Hematopoietic multipotent progenitor cell treated with erythropoietin and hydrocortisone succinate and interleukin-3 and kit ligand, for 8 days (in vitro differentiated cells): Measurements from ENCODE around the gene THAP4.

Experiments
- DNase-seq: peaks from one replicate; pipeline ENCODE4 v3.0.0-alpha.2; 2015

Gene THAP4

DNA sequence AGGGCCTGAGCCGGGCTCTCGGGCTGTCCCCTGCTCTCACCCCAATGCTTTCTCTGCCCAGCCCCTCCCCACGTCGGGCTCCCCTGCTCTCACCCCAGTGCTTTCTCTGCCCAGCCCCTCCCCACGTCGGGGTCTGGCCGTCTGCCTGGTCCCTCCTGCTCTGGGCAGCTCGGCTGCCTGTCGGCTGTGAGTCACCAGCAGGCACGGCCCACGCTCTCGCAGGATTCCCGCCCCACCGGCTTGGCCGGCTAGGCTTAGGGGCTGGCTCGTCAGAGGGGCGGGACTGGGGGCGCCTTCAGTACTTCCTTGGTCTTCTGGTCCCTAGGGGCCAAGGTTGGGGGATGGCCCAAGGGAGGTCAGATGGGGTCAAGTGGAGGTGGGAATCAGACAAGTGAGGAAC is 75.1 kb downstream of the THAP4 start:
- DNase-seq, result no peak

DNA sequence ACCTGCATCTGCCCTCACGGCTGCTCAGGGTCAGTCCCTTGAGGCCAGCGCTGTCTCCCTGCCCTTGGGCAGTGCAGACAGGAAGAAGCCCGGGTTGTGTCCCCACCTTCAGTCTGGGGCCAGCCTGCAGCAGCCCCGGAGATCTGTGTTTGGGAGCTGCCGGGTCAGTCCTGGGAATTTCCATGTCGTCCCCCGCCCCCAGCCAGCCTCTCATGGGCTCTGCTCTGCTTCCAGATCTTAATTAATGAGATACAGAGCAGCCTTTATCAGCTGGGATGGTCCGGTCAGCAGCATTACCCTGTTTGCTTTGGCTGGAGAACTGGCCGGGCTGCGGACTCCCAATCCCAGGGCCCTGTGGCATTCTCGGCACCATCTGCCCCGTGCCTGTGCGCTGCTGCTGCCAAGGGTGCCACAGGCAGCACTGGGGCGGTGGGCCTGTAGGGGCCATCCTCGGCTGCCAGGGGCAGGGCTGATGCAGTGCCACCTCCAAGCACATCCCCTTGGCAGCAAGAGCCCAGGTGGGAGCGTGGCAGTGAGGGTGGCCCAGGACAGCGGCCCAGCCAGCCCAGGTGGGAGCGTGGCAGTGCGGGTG is 76.0 kb downstream of the THAP4 start:
- no peak for DNase-seq

GRCh38 chr2:241560162-241560882 is 76.6 kb downstream of the THAP4 start:
- no peak for DNase-seq

DNA sequence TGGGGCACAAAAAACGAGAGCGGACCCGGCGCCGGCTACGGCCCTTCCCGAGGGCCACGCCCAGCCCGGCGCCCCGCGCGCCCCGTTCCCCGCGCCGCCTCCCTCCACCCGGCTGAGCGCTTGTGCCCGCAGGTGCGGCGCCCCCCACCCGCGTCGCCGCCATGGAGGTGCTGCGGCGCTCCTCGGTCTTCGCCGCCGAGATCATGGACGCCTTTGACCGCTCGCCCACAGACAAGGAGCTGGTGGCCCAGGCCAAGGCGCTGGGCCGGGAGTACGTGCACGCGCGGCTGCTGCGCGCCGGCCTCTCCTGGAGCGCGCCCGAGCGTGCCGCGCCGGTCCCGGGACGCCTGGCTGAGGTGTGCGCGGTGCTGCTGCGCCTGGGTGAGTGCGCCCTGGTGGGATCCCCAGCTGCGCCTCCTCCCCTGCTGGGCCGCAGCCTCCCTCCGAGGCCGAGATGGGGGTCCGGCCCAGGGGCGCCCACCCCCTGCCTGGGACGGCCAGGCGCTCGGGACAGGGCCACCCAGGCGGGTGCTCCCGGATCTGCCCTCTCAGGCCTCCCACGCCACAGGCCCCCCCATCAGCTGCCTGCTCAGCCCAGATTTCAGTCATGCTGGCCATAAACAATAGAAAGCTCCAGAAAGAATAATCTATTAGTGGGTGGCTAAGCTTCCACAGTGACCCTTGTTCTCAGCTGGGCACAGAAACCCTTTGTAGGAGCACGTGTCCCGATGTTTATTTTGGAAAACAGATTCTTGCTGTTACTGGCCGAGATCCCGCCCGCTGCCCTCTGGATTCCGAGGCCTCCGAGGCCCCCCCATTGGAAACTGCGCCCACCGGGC is 77.4 kb downstream of the THAP4 start:
- DNase-seq, result no peak

DNA sequence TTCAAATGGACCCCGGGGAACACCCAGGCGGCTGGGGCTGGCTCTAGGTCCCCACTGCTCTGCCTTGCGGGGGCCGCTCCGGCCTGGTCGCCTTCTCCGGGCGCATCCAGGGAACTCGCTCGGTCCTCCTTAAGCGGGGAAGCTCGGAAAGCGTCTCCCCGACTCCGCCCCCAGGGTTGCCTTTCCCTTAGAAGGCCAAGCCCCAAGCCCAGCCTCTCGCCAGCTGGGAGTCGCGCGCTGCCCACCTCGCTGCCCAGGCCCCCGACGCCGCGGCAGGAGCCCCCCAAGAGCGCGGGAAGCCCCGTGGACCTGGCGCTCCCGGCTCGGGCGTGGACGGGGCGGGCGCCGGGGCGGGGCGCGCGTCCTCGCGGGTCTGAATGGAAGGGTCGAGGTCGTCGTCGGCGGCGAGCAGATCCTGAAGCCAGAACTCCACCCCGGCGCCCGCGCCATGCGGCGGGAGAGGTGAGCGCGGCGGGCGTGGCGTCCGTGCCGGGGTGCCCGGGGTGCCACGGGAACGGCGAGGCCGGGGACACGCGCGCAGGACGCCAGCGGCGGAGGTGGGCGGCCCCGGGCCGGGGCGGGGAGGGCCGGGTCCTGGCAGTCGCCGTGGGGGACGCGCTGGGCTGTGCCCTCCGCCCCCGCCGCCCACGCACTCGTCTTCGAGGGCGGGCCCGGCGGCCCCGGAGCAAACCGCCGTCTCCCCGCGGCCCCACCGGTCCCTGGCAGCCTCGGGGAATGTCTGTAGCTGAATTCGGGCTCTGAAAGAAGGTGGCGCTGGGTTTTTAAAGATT is 78.2 kb downstream of the THAP4 start, which contains the start of gene BOK:
Gene BOK, plus strand, starts transcription at position 214 of the 791 bp plus-strand sequence. CDS start 739 bp downstream, outside the sequence.
- DNase-seq, result no peak

GRCh38 chr2:241556746-241557145 is 80.2 kb downstream of the THAP4 start:
- DNase-seq, result no peak

DNA sequence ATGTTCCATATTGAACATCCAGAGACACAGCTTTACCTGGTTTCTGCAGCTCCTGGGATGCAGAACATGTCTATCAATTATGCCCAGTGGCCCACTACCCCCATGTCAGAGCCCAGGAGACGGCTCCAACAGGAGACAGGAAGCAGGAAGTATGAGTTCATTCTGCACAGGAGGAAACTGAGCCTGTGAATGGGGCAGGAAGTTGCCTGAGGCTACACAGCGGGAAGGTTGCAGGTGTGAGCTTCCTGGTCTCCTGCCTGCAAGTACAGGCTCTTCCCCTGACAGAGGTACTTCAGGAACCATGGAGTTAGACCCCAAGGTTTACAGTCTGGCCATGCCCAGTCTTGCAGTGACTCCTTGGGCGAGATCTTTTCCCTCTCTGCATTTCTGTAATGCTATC is 81.2 kb downstream of the THAP4 start:
- DNase-seq, result no peak

GRCh38 chr2:241554610-241555322 is 82.2 kb downstream of the THAP4 start:
- no peak for DNase-seq

- no peak for DNase-seq
These were observed 83.0 kb downstream of the THAP4 start for GRCh38 chr2:241553981-241554380.

- no peak for DNase-seq
These were observed 83.5 kb downstream of the THAP4 start for GRCh38 chr2:241553512-241553830.

DNA sequence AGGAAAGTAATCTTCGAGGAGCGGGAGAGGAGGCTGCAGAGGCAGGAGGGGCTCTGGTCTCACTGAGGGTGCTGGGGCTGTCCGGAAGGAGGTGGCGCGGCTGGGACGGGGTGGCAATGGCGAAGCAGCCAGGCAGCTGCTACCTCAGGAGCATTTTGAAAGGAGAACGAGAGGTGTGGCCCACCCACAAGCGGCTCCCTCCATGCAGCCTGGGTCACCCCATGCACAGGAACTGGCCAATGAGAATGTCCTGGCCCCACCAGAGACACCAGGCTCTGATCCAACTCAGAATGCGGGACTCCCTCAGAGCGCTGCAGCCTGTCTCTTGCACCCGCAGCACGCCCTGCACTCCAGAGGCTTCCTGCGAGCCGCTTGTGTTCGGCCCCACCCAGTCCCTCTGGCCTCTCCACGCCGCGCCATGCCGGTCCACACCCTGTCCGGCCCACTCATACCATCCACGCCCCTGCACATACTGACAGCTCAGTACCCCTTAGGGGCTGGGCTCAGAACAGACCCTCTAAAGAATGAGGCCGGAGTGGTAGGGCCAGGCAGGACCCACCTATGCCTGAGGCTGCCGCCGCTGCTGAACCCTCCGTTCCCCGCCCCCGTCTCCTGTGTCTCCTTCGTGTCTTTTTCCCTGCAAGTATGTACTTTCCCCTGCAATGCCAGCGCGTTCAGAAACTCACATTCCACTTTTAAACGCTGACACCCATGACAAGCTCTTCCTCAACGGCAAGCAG is 84.8 kb downstream of the THAP4 start:
- no peak for DNase-seq

DNA sequence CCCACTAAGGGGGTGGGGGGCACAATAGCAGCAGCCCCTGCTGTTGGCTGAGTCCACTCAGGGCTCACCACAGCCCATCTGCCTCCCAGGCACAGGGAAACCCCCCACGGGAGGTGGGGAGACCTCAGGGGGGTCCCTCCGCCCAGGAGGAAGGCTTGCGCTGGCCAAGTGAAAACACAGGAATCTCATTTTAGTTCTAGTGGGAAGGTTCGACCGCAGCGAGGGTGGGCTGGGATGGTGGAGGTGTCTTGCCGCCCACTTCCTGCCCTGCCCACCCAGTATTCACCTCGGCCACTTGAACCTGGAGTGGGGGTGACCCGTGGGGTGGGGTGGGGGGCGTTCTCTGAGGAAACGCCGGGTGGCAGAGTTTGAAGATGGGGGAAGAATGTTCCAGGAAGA is 85.4 kb downstream of the THAP4 start:
- DNase-seq, result no peak

DNA sequence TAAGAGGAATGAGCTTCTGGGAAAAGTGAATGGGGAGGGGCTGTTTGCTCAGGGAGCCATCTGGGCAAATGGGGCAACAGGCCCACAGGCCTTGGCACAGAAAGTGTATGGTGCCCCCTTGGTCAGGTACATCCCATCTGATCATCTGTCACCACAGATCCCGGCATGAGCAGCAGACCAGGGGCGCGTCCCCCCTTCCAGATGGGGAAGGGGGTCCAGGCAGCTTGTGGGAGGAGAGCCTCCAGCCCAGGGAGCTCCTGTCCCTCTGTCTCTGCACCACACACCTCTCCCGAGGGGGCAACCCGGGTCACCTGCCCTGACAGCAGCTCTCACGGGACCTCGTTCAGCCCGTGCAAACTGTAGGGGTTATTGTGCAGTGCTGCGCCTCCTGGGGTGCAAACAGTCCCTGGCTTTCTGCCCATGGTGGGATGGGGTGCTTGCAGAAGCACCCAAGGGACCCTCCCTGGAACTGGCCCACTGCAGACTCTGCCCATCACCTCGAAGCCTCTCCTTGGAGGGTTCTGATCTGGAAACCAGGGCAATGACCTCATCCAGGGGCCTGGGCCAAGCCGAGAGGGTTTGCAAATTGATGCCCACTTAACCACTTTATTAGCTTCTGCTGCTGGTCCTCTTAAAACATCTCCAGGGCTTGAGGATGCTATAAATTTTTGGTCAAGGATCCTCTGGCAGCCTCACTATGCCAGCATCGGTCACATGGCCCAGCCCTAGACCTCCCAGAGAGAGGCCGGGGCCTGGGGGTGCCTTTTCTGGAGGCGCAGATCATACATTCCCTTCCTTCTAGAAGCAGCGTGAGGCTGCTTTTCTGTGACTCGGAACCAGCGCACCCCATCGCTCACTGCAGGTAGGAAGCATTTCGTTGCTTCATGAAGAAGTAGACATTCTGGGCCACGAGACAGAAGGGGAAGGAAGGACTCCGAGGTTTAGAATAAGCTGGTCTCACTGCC is 86.1 kb downstream of the THAP4 start:
- no peak for DNase-seq

- DNase-seq, result no peak
These were observed 88.5 kb downstream of the THAP4 start for GRCh38 chr2:241548451-241548835.

GRCh38 chr2:241547781-241548450 is 89.0 kb downstream of the THAP4 start:
- no peak for DNase-seq

DNA sequence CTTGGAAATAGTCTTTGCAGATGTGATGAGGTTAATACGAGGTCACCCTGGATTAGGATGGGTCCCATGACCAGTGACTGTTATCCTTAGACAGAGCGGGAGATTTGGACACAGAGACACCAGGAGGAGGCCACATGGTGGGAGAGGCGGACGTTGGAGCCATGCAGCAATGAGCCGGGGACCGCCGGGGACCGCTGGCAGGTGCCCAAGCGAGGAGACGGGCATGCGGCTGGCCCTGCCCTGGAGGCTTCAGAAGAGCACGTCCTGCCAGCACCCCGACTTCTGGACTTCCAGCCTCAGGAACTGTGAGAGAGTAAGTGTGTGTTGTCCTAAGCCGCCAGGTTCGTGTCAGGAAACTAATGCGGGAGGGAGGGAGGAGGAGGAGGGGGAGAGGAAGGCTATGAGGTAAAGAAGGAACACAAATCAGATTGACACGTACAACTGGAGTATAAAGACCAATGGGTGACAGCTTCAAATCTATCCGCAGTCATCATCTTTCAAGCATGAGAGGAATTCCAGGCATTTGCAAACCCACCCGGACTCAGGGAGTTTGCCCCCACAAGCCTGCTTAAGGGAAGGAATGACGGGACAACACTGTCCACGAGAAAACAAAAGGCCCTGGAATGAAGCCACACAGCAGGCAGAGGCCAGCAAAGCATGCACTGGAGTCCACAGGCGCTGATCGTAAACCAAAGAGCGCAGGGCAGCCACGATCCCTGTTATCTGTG is 90.0 kb downstream of the THAP4 start:
- no peak for DNase-seq

GRCh38 chr2:241545523-241546473 is 91.2 kb downstream of the THAP4 start:
- no peak for DNase-seq

- DNase-seq, result no peak
These were observed 91.9 kb downstream of the THAP4 start for GRCh38 chr2:241545106-241545505.
